Loucy (cell line): ENCODE results near the gene ATXN2L.

ENCODE experiments used
- H2AFZ ChIP-seq: fragments of 200-600 bp; sonication (generic); 2 replicates; pipeline ENCODE4 v1.6.0; 2016; ENCODE audit warnings: antibody characterized with exemption, mild to moderate bottlenecking, low read length, moderate library complexity
- H3F3A ChIP-seq: fragments of 200-600 bp; 2 replicates; pipeline ENCODE4 v1.6.0; 2016; ENCODE audit warnings: antibody characterized with exemption, low read depth, mild to moderate bottlenecking
- H3K27me3 ChIP-seq: fragments of 200-600 bp; sonication (generic); 2 replicates; pipeline ENCODE4 v1.6.1; 2014; ENCODE audit warnings: low read length, mild to moderate bottlenecking; ENCODE audit not compliant: insufficient read depth, poor library complexity, severe bottlenecking
- H3K36me3 ChIP-seq: fragments of 200-600 bp; sonication (generic); 2 replicates; pipeline ENCODE4 v1.6.1; 2016; ENCODE audit warnings: low read length; ENCODE audit not compliant: insufficient read depth
- H3K4me1 ChIP-seq: fragments of 200-600 bp; sonication (generic); 2 replicates; pipeline ENCODE4 v1.5.1; 2014; ENCODE audit warnings: low read length, mild to moderate bottlenecking; ENCODE audit not compliant: insufficient read depth, poor library complexity, severe bottlenecking
- H3K4me2 ChIP-seq: fragments of 200-600 bp; sonication (generic); 2 replicates; pipeline ENCODE4 v1.6.0; 2014; ENCODE audit warnings: antibody characterized with exemption, low read length, low read depth, mild to moderate bottlenecking; ENCODE audit not compliant: poor library complexity, severe bottlenecking
- H3K4me3 ChIP-seq: fragments of 200-600 bp; sonication (generic); 2 replicates; pipeline ENCODE4 v1.5.1; 2014; ENCODE audit warnings: low read length, mild to moderate bottlenecking, mixed read lengths; ENCODE audit not compliant: poor library complexity, severe bottlenecking
- H3K79me2 ChIP-seq: fragments of 200-600 bp; sonication (generic); 2 replicates; pipeline ENCODE4 v1.6.1; 2014; ENCODE audit warnings: low read length; ENCODE audit not compliant: insufficient read depth
- H3K9ac ChIP-seq: fragments of 200-600 bp; sonication (generic); 2 replicates; pipeline ENCODE4 v1.6.0; 2014; ENCODE audit warnings: mild to moderate bottlenecking, low read depth, low read length, moderate library complexity; ENCODE audit not compliant: poor library complexity, severe bottlenecking
- H3K9me2 ChIP-seq: fragments of 200-600 bp; sonication (generic); replicated peaks from 2 replicates; pipeline ENCODE4 v1.6.1; 2016; ENCODE audit warnings: low read depth, low read length, mixed read lengths
- H3K9me3 ChIP-seq: fragments of 200-600 bp; sonication (generic); 2 replicates; pipeline ENCODE4 v1.6.1; 2014; ENCODE audit warnings: mild to moderate bottlenecking, antibody characterized with exemption, low read length, low read depth; ENCODE audit not compliant: insufficient read depth
- H4K20me1 ChIP-seq: fragments of 200-600 bp; sonication (generic); 2 replicates; pipeline ENCODE4 v1.6.0; 2014; ENCODE audit warnings: antibody characterized with exemption, low read length, mild to moderate bottlenecking; ENCODE audit not compliant: insufficient read depth, poor library complexity, severe bottlenecking
- CTCF ChIP-seq: fragments of 200-600 bp; sonication (generic); conservative IDR thresholded peaks from 2 replicates; pipeline ENCODE4 v1.5.1; 2014; ENCODE audit warnings: mild to moderate bottlenecking, antibody characterized with exemption, low read length
- EZH2phosphoT487 ChIP-seq: fragments of 200-600 bp; IDR thresholded peaks from 2 replicates; pipeline ENCODE4 v1.6.1; 2018; ENCODE audit warnings: antibody characterized with exemption, mild to moderate bottlenecking, moderate library complexity, borderline replicate concordance

ATXN2L gene

GRCh38 chr16:28863929-28864793 is 41.4 kb downstream of the ATXN2L start:
- Histone ChIP-seq H3F3A (no peaks in the 10 kb centered on the region), H4K20me1 (peaks cover 18% of the 10 kb centered on the region), H3K9ac (peak overlapping the region; percentile 93), H3K79me2 (peaks cover 44% of the 10 kb centered on the region), H3K4me2 (peak overlapping the region; percentile 91), H3K9me2 (no peaks in the 10 kb centered on the region), H3K36me3 (peaks cover 17% of the 10 kb centered on the region; the same call in 1 of the 2 replicates), H3K27me3 (no peaks in the 10 kb centered on the region), H3K4me1 (peaks cover 12% of the 10 kb centered on the region), H3K9me3 (no peaks in the 10 kb centered on the region), H3K4me3 (peak overlapping the region; percentile 91), H2AFZ (peak overlapping the region; percentile 98)
- TF ChIP-seq EZH2phosphoT487 (no peak), CTCF (no peak)

GRCh38 chr16:28865001-28865688 is 42.3 kb downstream of the ATXN2L start:
- H3F3A ChIP-seq, result no peaks in the 10 kb centered on the region
- peaks cover 44% of the 10 kb centered on the region for H3K79me2 ChIP-seq
- peaks cover 12% of the 10 kb centered on the region for H3K4me1 ChIP-seq
- TF ChIP-seq CTCF (no peak), EZH2phosphoT487 (no peak)
- peak overlapping the region; percentile 91 for H3K4me2 ChIP-seq
- peaks cover 18% of the 10 kb centered on the region for H4K20me1 ChIP-seq
- H2AFZ ChIP-seq, result no peak overlapping the region
- peak overlapping the region; percentile 91 for H3K4me3 ChIP-seq
- H3K9ac ChIP-seq, result peak overlapping the region; percentile 93
- no peaks in the 10 kb centered on the region for H3K27me3 ChIP-seq
- no peaks in the 10 kb centered on the region for H3K9me3 ChIP-seq
- H3K36me3 ChIP-seq, result peaks cover 27% of the 10 kb centered on the region; the same call in 1 of the 2 replicates
- no peaks in the 10 kb centered on the region for H3K9me2 ChIP-seq

- Histone ChIP-seq H3K9me3 (no peaks in the 10 kb centered on the region), H3K9ac (peak overlapping the region; percentile 93), H3K27me3 (no peaks in the 10 kb centered on the region), H3K36me3 (peaks cover 34% of the 10 kb centered on the region; the same call in 1 of the 2 replicates), H3K4me2 (peak overlapping the region; percentile 91), H3K4me3 (peak overlapping the region; percentile 91), H4K20me1 (peaks cover 18% of the 10 kb centered on the region), H3K4me1 (peaks cover 12% of the 10 kb centered on the region), H2AFZ (no peak overlapping the region), H3K79me2 (peaks cover 44% of the 10 kb centered on the region), H3K9me2 (no peaks in the 10 kb centered on the region), H3F3A (no peaks in the 10 kb centered on the region)
- no peak for TF ChIP-seq EZH2phosphoT487
- no peak for TF ChIP-seq CTCF
These were observed 43.1 kb downstream of the ATXN2L start for GRCh38 chr16:28865722-28866453.
